SK-N-SH treated with all-trans-retinoic acid at 6 μM for 48 hours (cell line): ENCODE data around the gene GCLC.

Experiments
- CREB5 ChIP-seq: fragments of 250-450 bp; sonication (Bioruptor Pico); IDR thresholded peaks from 2 replicates; pipeline ENCODE4 v1.5.1; 2020; ENCODE audit warnings: low read depth, mild to moderate bottlenecking, moderate library complexity
- CSDC2 ChIP-seq: fragments of 250-450 bp; sonication (Bioruptor Pico); IDR thresholded peaks from 2 replicates; pipeline ENCODE4 v1.5.0; 2020; ENCODE audit warnings: mild to moderate bottlenecking, moderate library complexity
- OSR1 ChIP-seq: fragments of 250-450 bp; sonication (Bioruptor Pico); IDR thresholded peaks from 2 replicates; pipeline ENCODE4 v1.8.0; 2022; ENCODE audit warnings: moderate library complexity, mild to moderate bottlenecking, inconsistent platforms
- TOX ChIP-seq: fragments of 250-450 bp; sonication (Bioruptor Pico); IDR thresholded peaks from 2 replicates; pipeline ENCODE4 v1.8.0; 2021; ENCODE audit warnings: mild to moderate bottlenecking, moderate library complexity, borderline replicate concordance
- ZFP3 ChIP-seq: fragments of 250-450 bp; sonication (Bioruptor Pico); IDR thresholded peaks from 2 replicates; pipeline ENCODE4 v1.5.0; 2020; ENCODE audit warnings: mild to moderate bottlenecking, moderate library complexity
- ZNF70 ChIP-seq: fragments of 450-650 bp; formaldehyde crosslinking; IDR thresholded peaks from 2 replicates; pipeline ENCODE4 v1.5.0; 2020; ENCODE audit warnings: mild to moderate bottlenecking, moderate library complexity
- TF ChIP-seq, protein P1 (sequence below): fragments of 250-450 bp; sonication (Bioruptor Pico); IDR thresholded peaks from 2 replicates; pipeline ENCODE4 v1.8.0; 2020; ENCODE audit warnings: mild to moderate bottlenecking, moderate library complexity, borderline replicate concordance

GRCh38 chr6:53461041-53461656 is 83.8 kb downstream of the GCLC start:
- TF ChIP-seq CSDC2 (CRISPR knock-in tag) (no peak), ZFP3 (CRISPR knock-in tag) (no peak), CREB5 (no peak), OSR1 (CRISPR knock-in tag) (no peak), TOX (CRISPR knock-in tag) (no peak), ZNF70 (CRISPR knock-in tag) (no peak)
- TF ChIP-seq, protein P1, sequence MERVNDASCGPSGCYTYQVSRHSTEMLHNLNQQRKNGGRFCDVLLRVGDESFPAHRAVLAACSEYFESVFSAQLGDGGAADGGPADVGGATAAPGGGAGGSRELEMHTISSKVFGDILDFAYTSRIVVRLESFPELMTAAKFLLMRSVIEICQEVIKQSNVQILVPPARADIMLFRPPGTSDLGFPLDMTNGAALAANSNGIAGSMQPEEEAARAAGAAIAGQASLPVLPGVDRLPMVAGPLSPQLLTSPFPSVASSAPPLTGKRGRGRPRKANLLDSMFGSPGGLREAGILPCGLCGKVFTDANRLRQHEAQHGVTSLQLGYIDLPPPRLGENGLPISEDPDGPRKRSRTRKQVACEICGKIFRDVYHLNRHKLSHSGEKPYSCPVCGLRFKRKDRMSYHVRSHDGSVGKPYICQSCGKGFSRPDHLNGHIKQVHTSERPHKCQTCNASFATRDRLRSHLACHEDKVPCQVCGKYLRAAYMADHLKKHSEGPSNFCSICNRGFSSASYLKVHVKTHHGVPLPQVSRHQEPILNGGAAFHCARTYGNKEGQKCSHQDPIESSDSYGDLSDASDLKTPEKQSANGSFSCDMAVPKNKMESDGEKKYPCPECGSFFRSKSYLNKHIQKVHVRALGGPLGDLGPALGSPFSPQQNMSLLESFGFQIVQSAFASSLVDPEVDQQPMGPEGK (CRISPR knock-in tag) = no peak
